Gastrocnemius medialis (tissue), 4 donors: ENCODE measurements around the gene REPS2. TPM values are rescaled to one million over a fixed set of nuclear protein-coding genes. Genes with fewer than 3 reads are reported as not detected.
"Not testable (repeated sequence)": the region's sequence is repeated elsewhere in the genome, so short reads cannot be mapped to it uniquely, and the experiment has no call there.

ENCODE experiments used
- ATAC-seq, 2 donors: fragments of 150-250 bp; one replicate each; pipeline ENCODE4 v1.9.1; 2016
- DNase-seq, 2 donors: peaks; one replicate each; pipeline ENCODE4 v3.0.0-alpha.2; 2019
- H3K27ac ChIP-seq, 4 donors: fragments of 200-600 bp; sonication (generic); 1 replicate in 1 of 4; 2 replicates in 3 of 4; pipeline ENCODE4 v1.5.1; 2016 to 2018; ENCODE audit warnings: mild to moderate bottlenecking in 2 of 4, moderate library complexity in 1 of 4
- H3K27me3 ChIP-seq, 3 donors: fragments of 200-600 bp; sonication (generic) in 2 of 3; 1 replicate in 1 of 3; 2 replicates in 2 of 3; pipeline versions ENCODE4 v1.5.1 to v1.6.0; 2016 to 2019; ENCODE audit warnings: mild to moderate bottlenecking in 1 of 3, moderate library complexity in 1 of 3
- H3K36me3 ChIP-seq, 2 donors: fragments of 200-600 bp; sonication (generic) in 1 of 2; one replicate each; pipeline ENCODE4 v1.5.1; 2017 to 2018
- H3K4me1 ChIP-seq, 2 donors: fragments of 200-600 bp; sonication (generic) in 1 of 2; one replicate each; pipeline ENCODE4 v1.5.1; 2016 to 2017; ENCODE audit warnings: mild to moderate bottlenecking in 2 of 2
- H3K4me3 ChIP-seq, 4 donors: fragments of 200-600 bp; sonication (generic) in 3 of 4; 1 replicate in 1 of 4; 2 replicates in 3 of 4; pipeline ENCODE4 v1.5.1; 2016 to 2019; ENCODE audit warnings: mild to moderate bottlenecking in 2 of 4
- H3K9me3 ChIP-seq, 3 donors: fragments of 200-600 bp; sonication (generic) in 2 of 3; 1 replicate in 1 of 3; 2 replicates in 2 of 3; pipeline ENCODE4 v1.5.1; 2016 to 2019
- CTCF ChIP-seq, 5 experiments: fragments of 450-650 bp in 3 of 5; fragments of 200-600 bp in 2 of 5; sonication (generic) in 2 of 5; IDR thresholded peaks in 4 of 5; conservative IDR thresholded peaks in 1 of 5; 1 replicate in 4 of 5; 2 replicates in 1 of 5; pipeline ENCODE4 v1.5.1; 2016 to 2019; ENCODE audit warnings: antibody characterized with exemption in 5 of 5, mild to moderate bottlenecking in 3 of 5, moderate library complexity in 3 of 5
- POLR2A ChIP-seq, 2 donors: fragments of 450-650 bp; IDR thresholded peaks; one replicate each; pipeline ENCODE4 v1.6.1; 2017; ENCODE audit warnings: antibody characterized with exemption in 2 of 2, mild to moderate bottlenecking in 2 of 2, moderate library complexity in 2 of 2
- in situ Hi-C, 4 donors: fragments of 200-750 bp; cut with MboI; loops; one replicate each; pipeline versions ENCODE4 v1.15.0 to v1.8.0; 2017; ENCODE audit warnings: low sequenced_read_pairs in 4 of 4
- intact Hi-C: fragments of 100-400 bp; cut with DNase I; formaldehyde crosslinking; loops from one replicate; pipeline ENCODE4 v1.15.1; 2023; ENCODE audit warnings: low total_unique reads
- total RNA-seq, 4 donors: library from RNA; depleted of rRNA; stranded (reverse); fragments of >200 nt; gene quantifications; one replicate each; pipeline versions ENCODE4 v1.1.0 to v1.2.3, GENCODE V29; 2016

Gene REPS2
- total RNA-seq, 4 donors from 2014 or later, result 1.8 to 8.8 (median 3.2) TPM

- H3K27ac ChIP-seq, result no peak overlapping the region
- ATAC-seq, result no peak
- no peak overlapping the region for H3K4me3 ChIP-seq
- in situ Hi-C loops (no loop called here), intact Hi-C loops (no loop called here)
- DNase-seq, result no peak
- H3K4me1 ChIP-seq, result no peaks in the 10 kb centered on the region
- TF ChIP-seq POLR2A (IDR thresholded peaks at IDR 0.05) (no peak), CTCF (IDR thresholded peaks at IDR 0.05 in 4 of 5, conservative IDR thresholded peaks at IDR 0.05 in 1 of 5) (no peak)
- no peaks in the 10 kb centered on the region for H3K36me3 ChIP-seq
- peaks cover 0 to 9% (median 7%) of the 10 kb centered on the region in 3 donors for H3K27me3 ChIP-seq
- no peaks in the 10 kb centered on the region for H3K9me3 ChIP-seq
Observed at GRCh38 chrX:16953606-16954211, 7.3 kb downstream of the REPS2 start.

- H3K4me3 ChIP-seq, result no peak overlapping the region
- intact Hi-C loops (no loop called here), in situ Hi-C loops (no loop called here)
- ATAC-seq, result no peak
- no peak overlapping the region for H3K27ac ChIP-seq
- no peaks in the 10 kb centered on the region for H3K36me3 ChIP-seq
- TF ChIP-seq CTCF (IDR thresholded peaks at IDR 0.05 in 4 of 5, conservative IDR thresholded peaks at IDR 0.05 in 1 of 5) (no peak), POLR2A (IDR thresholded peaks at IDR 0.05) (no peak)
- H3K4me1 ChIP-seq, result no peaks in the 10 kb centered on the region
- peaks cover 0 to 8% (median 7%) of the 10 kb centered on the region in 3 donors for H3K27me3 ChIP-seq
- H3K9me3 ChIP-seq, result no peaks in the 10 kb centered on the region
- DNase-seq, result no peak
Observed at GRCh38 chrX:16957751-16958150, 11.3 kb downstream of the REPS2 start.

- Histone ChIP-seq H3K27me3 (peaks cover 0 to 8% (median 7%) of the 10 kb centered on the region in 3 donors), H3K4me1 (no peaks in the 10 kb centered on the region), H3K4me3 (no peak overlapping the region), H3K36me3 (no peaks in the 10 kb centered on the region), H3K9me3 (no peaks in the 10 kb centered on the region), H3K27ac (no peak overlapping the region)
- TF ChIP-seq CTCF (IDR thresholded peaks at IDR 0.05 in 4 of 5, conservative IDR thresholded peaks at IDR 0.05 in 1 of 5), result no peak
- TF ChIP-seq POLR2A (IDR thresholded peaks at IDR 0.05), result no peak
- DNase-seq, result no peak
- in situ Hi-C loops, result no loop called here
- intact Hi-C loops, result no loop called here
- ATAC-seq, result no peak
Observed at GRCh38 chrX:16958356-16958755, 11.9 kb downstream of the REPS2 start.

GRCh38 chrX:16962661-16963060, 16.2 kb downstream of the REPS2 start:
- DNase-seq, ATAC-seq, in situ Hi-C loops, H3K27me3 ChIP-seq, H3K4me1 ChIP-seq, intact Hi-C loops, H3K27ac ChIP-seq, H3K36me3 ChIP-seq, H3K4me3 ChIP-seq, H3K9me3 ChIP-seq: not testable (repeated sequence)

GRCh38 chrX:16963216-16963615, 16.8 kb downstream of the REPS2 start:
- TF ChIP-seq CTCF (IDR thresholded peaks at IDR 0.05 in 4 of 5, conservative IDR thresholded peaks at IDR 0.05 in 1 of 5), result no peak
- no peak for TF ChIP-seq POLR2A (IDR thresholded peaks at IDR 0.05)
- no peaks in the 10 kb centered on the region for H3K4me1 ChIP-seq
- no peak overlapping the region for H3K4me3 ChIP-seq
- H3K27me3 ChIP-seq, result peaks cover 0 to 6% (median 0%) of the 10 kb centered on the region in 3 donors
- DNase-seq (no peak), ATAC-seq (no peak)
- H3K9me3 ChIP-seq, result no peaks in the 10 kb centered on the region
- in situ Hi-C loops, result no loop called here
- no peaks in the 10 kb centered on the region for H3K36me3 ChIP-seq
- H3K27ac ChIP-seq, result no peak overlapping the region
- intact Hi-C loops, result no loop called here

- H3K4me3 ChIP-seq, H3K4me1 ChIP-seq, ATAC-seq, H3K27me3 ChIP-seq, intact Hi-C loops, H3K27ac ChIP-seq, DNase-seq, H3K9me3 ChIP-seq, H3K36me3 ChIP-seq, in situ Hi-C loops: not testable (repeated sequence)
Observed at GRCh38 chrX:16964976-16965375, 18.5 kb downstream of the REPS2 start.
